Measurements from ENCODE around the gene TCEANC.
A peak's percentile ranks its signal among the peaks of the same experiment; 100 is the strongest.

TCEANC gene

GRCh38 chrX:13652850-13653693 is at the start of gene TCEANC:
TSS of gene TCEANC (plus strand) at chrX:13653141. CDS start at chrX:13662509, 9,368 bp downstream.
- no peak for TF ChIP-seq CTCF (IDR thresholded peaks at IDR 0.05; ENCODE audit: low read depth, low read length)
- peak; percentile 96 for DNase-seq (ENCODE audit: extremely low read depth, low read depth)

DNA sequence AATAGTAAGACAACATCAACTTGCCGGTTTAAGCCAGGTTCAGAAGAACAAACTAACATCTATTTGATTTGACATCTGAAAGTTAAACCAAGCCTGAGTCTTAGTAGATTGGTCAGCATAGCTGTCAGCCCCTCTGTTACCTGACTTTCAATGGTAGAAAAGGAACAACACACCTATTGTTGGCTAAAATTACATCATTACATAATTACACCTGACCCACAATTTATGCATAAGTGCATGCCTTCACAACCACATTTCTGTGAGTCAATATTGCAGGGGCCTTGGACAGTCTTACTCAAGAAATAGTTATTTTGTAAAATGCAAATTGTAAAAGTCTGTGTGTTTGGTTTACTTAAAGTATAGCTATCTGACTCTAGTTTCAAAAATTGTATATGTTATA is 47.3 kb upstream of the TCEANC start:
- DNase-seq (ENCODE audit: extremely low read depth, low read depth), result no peak
- TF ChIP-seq CTCF (IDR thresholded peaks at IDR 0.05; ENCODE audit: low read depth, low read length), result no peak

DNA sequence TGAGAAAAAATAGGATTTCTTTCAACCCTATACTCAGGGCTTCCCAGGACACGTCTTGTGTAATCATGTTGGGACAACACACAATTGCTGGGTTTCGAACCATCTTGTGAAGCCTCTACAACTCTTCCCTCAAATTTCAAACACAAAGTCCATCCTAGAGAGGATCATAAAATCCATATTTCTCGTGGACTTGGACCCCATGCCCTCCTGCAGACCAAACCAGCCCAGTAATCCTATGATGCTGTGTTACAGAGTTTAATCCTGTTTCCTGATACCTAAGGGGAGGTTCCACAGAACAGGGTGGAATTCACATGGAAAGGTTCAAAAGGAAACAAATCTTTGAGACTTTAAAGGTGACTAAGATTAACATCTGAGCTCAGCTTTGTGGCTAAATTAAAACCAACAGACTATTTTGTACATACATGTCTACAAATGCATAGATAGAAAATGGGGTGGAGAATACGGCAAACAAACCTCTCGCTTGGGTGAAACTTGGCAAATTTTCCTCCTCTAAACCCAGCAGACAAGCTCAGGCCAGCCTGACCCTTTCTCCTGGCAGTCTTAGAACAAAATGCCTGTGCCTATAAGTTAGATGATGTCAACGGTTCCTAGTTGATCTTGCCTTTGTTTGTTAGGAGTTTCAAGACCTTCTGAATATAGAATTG is 45.5 kb upstream of the TCEANC start:
- TF ChIP-seq CTCF (IDR thresholded peaks at IDR 0.05; ENCODE audit: low read depth, low read length), result no peak

DNA sequence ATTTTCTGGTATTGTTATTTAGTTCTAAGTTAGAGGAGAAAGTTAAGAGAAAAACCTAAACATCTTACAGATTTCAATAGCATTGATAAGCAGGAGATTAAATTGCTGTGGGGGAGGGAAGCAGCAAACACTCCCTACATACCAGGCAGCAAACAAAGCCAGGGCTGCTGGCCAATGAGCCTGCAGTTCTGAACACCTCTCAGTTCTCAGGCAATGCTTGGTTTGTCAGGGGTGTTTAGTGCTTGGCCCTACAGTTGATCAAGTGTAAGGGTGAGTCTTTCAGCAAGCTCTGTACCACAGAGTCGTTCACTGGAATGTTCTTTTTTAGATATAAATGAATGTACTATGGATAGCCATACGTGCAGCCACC is 45.0 kb upstream of the TCEANC start:
- TF ChIP-seq CTCF (IDR thresholded peaks at IDR 0.05; ENCODE audit: low read depth, low read length), result no peak

More for the DNA sequence above, 45.5 kb upstream of the TCEANC start:
- no peak for DNase-seq (ENCODE audit: extremely low read depth, low read depth)

DNA sequence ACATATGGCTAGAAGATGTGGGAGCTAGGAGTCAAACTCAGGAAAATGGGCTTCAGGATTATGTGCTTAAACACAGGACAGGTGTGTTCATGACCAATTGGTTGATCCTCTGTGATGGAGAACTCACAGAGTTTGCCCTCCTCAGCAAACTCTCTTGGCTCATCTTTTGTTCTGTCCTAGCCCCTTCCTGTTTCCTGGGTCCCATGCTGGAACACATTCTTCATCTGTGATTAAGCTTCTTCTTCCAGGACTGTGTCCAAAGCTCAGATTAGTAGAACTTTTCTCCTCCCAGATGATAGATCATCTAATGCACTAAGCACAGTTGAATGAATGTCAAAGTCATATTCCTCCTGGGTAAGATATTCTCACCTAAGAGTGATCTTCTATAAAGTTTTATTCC is 38.8 kb upstream of the TCEANC start:
- DNase-seq (ENCODE audit: extremely low read depth, low read depth), result no peak
- TF ChIP-seq CTCF (IDR thresholded peaks at IDR 0.05; ENCODE audit: low read depth, low read length), result no peak

More for the DNA sequence above, 45.0 kb upstream of the TCEANC start:
- no peak for DNase-seq (ENCODE audit: extremely low read depth, low read depth)

DNA sequence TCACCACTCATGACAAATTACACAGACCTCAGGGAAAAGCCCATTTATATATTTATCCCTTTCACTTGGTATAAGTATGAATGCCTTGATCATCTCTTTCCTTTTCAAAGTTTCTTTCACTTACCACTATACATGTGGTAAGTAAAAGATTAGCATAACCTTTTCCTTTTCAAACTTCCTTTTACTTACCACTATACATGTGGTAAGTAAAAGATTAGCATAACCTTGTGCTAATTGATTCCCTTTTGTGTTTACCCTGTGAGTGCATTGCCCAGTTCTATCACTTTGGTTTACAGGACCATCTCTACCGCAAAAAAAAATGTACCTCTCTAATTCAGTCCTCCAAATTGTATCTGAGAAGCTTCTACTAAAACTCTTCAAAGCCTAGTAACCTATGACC is 32.7 kb upstream of the TCEANC start:
- no peak for DNase-seq (ENCODE audit: extremely low read depth, low read depth)
- no peak for TF ChIP-seq CTCF (IDR thresholded peaks at IDR 0.05; ENCODE audit: low read depth, low read length)

GRCh38 chrX:13622401-13622964 is 30.5 kb upstream of the TCEANC start:
- no peak for DNase-seq (ENCODE audit: extremely low read depth, low read depth)
- no peak for TF ChIP-seq CTCF (IDR thresholded peaks at IDR 0.05; ENCODE audit: low read depth, low read length)
